SU-DHL-6 (cell line): ENCODE data around the gene DPEP2.

Experiments used
- EZH2phosphoT487 ChIP-seq: fragments of 200-600 bp; sonication (generic), shearing (Covaris generic); conservative IDR thresholded peaks from 2 replicates; pipeline ENCODE4 v1.6.1; 2018; ENCODE audit warnings: mild to moderate bottlenecking, antibody characterized with exemption, low read length, moderate library complexity, mixed read lengths
- TF ChIP-seq, protein P1 (sequence below): fragments of 200-600 bp; sonication (generic); IDR thresholded peaks from one replicate; pipeline ENCODE4 v1.5.1; 2017; ENCODE audit warnings: antibody characterized with exemption, mild to moderate bottlenecking, low read length, moderate library complexity; ENCODE audit not compliant: insufficient read depth, poor library complexity, severe bottlenecking

DNA sequence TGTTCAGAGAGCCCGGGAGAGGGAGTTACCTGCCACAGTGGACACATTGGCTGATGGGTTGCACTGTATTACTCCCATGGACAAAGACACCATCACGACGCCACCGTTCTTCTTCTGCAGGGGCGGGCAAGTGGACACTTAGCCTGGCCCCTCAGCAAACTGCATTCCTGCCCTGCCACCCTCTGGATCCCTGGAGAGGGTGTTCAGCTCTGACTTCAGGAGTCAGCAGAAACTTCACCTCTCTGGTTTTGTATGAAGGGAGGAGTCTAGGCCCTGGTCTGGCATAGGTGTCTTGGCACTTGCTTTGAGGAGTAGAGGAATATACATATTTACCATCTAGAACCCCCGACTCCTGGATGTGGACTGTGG, 9.3 kb downstream of the DPEP2 start:
- TF ChIP-seq, protein P1, sequence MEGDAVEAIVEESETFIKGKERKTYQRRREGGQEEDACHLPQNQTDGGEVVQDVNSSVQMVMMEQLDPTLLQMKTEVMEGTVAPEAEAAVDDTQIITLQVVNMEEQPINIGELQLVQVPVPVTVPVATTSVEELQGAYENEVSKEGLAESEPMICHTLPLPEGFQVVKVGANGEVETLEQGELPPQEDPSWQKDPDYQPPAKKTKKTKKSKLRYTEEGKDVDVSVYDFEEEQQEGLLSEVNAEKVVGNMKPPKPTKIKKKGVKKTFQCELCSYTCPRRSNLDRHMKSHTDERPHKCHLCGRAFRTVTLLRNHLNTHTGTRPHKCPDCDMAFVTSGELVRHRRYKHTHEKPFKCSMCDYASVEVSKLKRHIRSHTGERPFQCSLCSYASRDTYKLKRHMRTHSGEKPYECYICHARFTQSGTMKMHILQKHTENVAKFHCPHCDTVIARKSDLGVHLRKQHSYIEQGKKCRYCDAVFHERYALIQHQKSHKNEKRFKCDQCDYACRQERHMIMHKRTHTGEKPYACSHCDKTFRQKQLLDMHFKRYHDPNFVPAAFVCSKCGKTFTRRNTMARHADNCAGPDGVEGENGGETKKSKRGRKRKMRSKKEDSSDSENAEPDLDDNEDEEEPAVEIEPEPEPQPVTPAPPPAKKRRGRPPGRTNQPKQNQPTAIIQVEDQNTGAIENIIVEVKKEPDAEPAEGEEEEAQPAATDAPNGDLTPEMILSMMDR = no peak
- TF ChIP-seq EZH2phosphoT487 = no peak
